ENCODE measurements around the gene BMP8B.

Gene BMP8B

DNA sequence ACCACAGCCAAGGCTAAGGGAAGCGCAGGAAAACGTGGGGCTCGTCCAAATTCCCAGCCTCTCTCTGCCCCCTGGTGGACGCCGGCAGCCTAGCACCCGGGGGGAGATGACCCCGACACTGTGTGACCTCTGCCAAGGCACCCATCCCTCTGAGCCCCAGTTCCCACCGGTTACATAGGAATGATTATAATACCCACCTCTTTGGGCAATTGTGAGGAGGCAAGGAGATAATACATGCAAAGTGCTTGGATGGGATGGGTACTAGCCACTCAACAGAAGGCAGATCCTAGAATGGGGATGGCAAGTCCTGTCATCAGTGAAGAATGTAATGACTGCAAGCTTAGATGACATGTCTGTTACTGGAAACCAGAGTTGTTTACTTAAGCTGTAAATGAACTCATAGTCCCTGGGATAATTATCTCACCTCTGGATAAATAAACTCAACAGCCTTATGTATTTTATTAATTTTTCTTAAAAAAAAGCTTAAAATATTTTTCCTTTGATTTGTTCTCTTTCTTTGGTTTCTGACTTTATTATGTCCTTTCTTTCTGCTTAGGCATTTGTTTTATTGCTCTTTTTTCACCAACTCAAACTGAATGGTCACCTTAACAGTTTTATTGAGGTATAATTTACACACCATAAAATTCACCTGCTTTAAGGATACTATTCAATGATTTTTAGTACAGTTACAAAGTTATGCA, 11.3 kb upstream of the BMP8B start (continued):
- TF ChIP-seq, protein P1, sequence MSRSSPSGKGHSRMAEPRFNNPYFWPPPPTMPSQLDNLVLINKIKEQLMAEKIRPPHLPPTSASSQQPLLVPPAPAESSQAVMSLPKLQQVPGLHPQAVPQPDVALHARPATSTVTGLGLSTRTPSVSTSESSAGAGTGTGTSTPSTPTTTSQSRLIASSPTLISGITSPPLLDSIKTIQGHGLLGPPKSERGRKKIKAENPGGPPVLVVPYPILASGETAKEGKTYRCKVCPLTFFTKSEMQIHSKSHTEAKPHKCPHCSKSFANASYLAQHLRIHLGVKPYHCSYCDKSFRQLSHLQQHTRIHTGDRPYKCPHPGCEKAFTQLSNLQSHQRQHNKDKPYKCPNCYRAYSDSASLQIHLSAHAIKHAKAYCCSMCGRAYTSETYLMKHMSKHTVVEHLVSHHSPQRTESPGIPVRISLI (tag by site-specific recombination; IDR thresholded peaks at IDR 0.05): peak; percentile 70
- 0 out of 2 replicates have a peak, but pooled peaks have one; percentile 19 for TF ChIP-seq ZXDB (tag by site-specific recombination; IDR thresholded peaks at IDR 0.05)
- TF ChIP-seq ZNF335 (tag by site-specific recombination; conservative IDR thresholded peaks at IDR 0.05): peak; percentile 42
- TF ChIP-seq EGR2 (tag by site-specific recombination; IDR thresholded peaks at IDR 0.05; ENCODE audit: low read depth): no peak
- peak; percentile 87 for TF ChIP-seq KLF8 (tag by site-specific recombination; IDR thresholded peaks at IDR 0.05)
- TF ChIP-seq ZNF701 (tag by site-specific recombination; IDR thresholded peaks at IDR 0.05): no peak
- peak; percentile 39; the same call in 1 of the 2 replicates for TF ChIP-seq ZNF768 (tag by site-specific recombination; IDR thresholded peaks at IDR 0.05)
- no peak for TF ChIP-seq SP2 (tag by site-specific recombination; IDR thresholded peaks at IDR 0.05)
- no peak for TF ChIP-seq ZNF624 (tag by site-specific recombination; IDR thresholded peaks at IDR 0.05)
- peak; percentile 87 for TF ChIP-seq ZNF2 (tag by site-specific recombination; IDR thresholded peaks at IDR 0.05)
- TF ChIP-seq, protein P2, sequence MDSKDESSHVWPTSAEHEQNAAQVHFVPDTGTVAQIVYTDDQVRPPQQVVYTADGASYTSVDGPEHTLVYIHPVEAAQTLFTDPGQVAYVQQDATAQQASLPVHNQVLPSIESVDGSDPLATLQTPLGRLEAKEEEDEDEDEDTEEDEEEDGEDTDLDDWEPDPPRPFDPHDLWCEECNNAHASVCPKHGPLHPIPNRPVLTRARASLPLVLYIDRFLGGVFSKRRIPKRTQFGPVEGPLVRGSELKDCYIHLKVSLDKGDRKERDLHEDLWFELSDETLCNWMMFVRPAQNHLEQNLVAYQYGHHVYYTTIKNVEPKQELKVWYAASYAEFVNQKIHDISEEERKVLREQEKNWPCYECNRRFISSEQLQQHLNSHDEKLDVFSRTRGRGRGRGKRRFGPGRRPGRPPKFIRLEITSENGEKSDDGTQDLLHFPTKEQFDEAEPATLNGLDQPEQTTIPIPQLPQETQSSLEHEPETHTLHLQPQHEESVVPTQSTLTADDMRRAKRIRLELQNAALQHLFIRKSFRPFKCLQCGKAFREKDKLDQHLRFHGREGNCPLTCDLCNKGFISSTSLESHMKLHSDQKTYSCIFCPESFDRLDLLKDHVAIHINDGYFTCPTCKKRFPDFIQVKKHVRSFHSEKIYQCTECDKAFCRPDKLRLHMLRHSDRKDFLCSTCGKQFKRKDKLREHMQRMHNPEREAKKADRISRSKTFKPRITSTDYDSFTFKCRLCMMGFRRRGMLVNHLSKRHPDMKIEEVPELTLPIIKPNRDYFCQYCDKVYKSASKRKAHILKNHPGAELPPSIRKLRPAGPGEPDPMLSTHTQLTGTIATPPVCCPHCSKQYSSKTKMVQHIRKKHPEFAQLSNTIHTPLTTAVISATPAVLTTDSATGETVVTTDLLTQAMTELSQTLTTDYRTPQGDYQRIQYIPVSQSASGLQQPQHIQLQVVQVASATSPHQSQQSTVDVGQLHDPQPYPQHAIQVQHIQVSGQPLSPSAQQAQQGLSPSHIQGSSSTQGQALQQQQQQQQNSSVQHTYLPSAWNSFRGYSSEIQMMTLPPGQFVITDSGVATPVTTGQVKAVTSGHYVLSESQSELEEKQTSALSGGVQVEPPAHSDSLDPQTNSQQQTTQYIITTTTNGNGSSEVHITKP (tag by site-specific recombination; IDR thresholded peaks at IDR 0.05): no peak
- peak; percentile 73 for TF ChIP-seq ATF2 (tag by site-specific recombination; IDR thresholded peaks at IDR 0.05; ENCODE audit: low read depth)
- TF ChIP-seq ZBTB49 (tag by site-specific recombination; IDR thresholded peaks at IDR 0.05; ENCODE audit: low read depth): no peak
- TF ChIP-seq BCL11A (tag by site-specific recombination; IDR thresholded peaks at IDR 0.05; ENCODE audit: low read depth): peak; percentile 90
- peak; percentile 93 for TF ChIP-seq SP7 (tag by site-specific recombination; IDR thresholded peaks at IDR 0.05)
- TF ChIP-seq, protein P3, sequence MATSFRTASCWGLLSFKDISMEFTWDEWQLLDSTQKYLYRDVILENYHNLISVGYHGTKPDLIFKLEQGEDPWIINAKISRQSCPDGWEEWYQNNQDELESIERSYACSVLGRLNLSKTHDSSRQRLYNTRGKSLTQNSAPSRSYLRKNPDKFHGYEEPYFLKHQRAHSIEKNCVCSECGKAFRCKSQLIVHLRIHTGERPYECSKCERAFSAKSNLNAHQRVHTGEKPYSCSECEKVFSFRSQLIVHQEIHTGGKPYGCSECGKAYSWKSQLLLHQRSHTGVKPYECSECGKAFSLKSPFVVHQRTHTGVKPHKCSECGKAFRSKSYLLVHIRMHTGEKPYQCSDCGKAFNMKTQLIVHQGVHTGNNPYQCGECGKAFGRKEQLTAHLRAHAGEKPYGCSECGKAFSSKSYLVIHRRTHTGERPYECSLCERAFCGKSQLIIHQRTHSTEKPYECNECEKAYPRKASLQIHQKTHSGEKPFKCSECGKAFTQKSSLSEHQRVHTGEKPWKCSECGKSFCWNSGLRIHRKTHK (tag by site-specific recombination; IDR thresholded peaks at IDR 0.05): no peak
- TF ChIP-seq, protein P4, sequence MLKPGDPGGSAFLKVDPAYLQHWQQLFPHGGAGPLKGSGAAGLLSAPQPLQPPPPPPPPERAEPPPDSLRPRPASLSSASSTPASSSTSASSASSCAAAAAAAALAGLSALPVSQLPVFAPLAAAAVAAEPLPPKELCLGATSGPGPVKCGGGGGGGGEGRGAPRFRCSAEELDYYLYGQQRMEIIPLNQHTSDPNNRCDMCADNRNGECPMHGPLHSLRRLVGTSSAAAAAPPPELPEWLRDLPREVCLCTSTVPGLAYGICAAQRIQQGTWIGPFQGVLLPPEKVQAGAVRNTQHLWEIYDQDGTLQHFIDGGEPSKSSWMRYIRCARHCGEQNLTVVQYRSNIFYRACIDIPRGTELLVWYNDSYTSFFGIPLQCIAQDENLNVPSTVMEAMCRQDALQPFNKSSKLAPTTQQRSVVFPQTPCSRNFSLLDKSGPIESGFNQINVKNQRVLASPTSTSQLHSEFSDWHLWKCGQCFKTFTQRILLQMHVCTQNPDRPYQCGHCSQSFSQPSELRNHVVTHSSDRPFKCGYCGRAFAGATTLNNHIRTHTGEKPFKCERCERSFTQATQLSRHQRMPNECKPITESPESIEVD (tag by site-specific recombination; IDR thresholded peaks at IDR 0.05): peak; percentile 80
- peak; percentile 57; the same call in 1 of the 2 replicates for TF ChIP-seq ZSCAN23 (tag by site-specific recombination; IDR thresholded peaks at IDR 0.05)
- TF ChIP-seq ZNF560 (tag by site-specific recombination; IDR thresholded peaks at IDR 0.05; ENCODE audit: borderline replicate concordance): no peak
